DND-41 (cell line): Measurements from ENCODE around the gene ARFGEF3.

Source experiments
- EZH2 ChIP-seq: IDR thresholded peaks from 3 replicates; pipeline ENCODE4 v1.6.1; 2012; ENCODE audit warnings: borderline replicate concordance, low read depth, mild to moderate bottlenecking, moderate library complexity, low read length, inconsistent platforms; ENCODE audit not compliant: severe bottlenecking
- TF ChIP-seq, protein P1 (sequence below): IDR thresholded peaks from 2 replicates; pipeline ENCODE4 v1.5.1; 2012; ENCODE audit warnings: borderline replicate concordance, low read length, moderate library complexity, mild to moderate bottlenecking; ENCODE audit not compliant: poor library complexity, severe bottlenecking; ENCODE audit errors: extremely low read depth

DNA sequence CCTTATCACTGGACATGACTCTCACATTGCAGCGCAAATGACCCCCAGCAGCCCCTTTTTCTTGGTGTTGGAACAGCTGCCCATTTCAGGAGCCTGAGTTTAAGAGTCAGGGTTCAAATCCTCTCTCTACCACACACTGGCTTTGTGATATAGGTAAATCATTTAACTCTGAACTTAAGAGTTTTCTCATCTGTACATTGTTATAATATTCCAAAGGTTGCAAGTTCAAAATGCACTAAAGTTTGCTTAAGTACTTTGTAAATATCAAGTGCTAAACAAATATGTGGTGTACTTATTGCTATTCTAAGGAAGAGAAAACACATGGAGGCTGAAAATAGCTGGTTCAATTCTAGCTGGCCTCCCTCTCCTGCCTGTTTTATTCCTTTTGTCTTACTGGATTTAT, 95.9 kb downstream of the ARFGEF3 start:
- TF ChIP-seq, protein P1, sequence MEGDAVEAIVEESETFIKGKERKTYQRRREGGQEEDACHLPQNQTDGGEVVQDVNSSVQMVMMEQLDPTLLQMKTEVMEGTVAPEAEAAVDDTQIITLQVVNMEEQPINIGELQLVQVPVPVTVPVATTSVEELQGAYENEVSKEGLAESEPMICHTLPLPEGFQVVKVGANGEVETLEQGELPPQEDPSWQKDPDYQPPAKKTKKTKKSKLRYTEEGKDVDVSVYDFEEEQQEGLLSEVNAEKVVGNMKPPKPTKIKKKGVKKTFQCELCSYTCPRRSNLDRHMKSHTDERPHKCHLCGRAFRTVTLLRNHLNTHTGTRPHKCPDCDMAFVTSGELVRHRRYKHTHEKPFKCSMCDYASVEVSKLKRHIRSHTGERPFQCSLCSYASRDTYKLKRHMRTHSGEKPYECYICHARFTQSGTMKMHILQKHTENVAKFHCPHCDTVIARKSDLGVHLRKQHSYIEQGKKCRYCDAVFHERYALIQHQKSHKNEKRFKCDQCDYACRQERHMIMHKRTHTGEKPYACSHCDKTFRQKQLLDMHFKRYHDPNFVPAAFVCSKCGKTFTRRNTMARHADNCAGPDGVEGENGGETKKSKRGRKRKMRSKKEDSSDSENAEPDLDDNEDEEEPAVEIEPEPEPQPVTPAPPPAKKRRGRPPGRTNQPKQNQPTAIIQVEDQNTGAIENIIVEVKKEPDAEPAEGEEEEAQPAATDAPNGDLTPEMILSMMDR, result no peak
- TF ChIP-seq EZH2, result no peak
